ENCODE data around the gene ADAM17.

ADAM17 gene

GRCh38 chr2:9461079-9461478, 94.6 kb downstream of the ADAM17 start:
- TF ChIP-seq CTCF (IDR thresholded peaks at IDR 0.05): no peak
- H3K9me3 ChIP-seq (ENCODE audit: control insufficient read depth, low read length): no peaks in the 10 kb centered on the region
- no peaks in the 10 kb centered on the region for H3K4me1 ChIP-seq
- H2AFZ ChIP-seq: no peak overlapping the region
- H3K4me2 ChIP-seq (ENCODE audit: low read length): no peak overlapping the region
- no peak overlapping the region for H3K4me3 ChIP-seq (ENCODE audit: low read depth, low read length)
- no peaks in the 10 kb centered on the region for H3K27me3 ChIP-seq (ENCODE audit: control insufficient read depth, insufficient read depth, low read length)
- no peaks in the 10 kb centered on the region for H3K79me2 ChIP-seq
- H3K27ac ChIP-seq: no peak overlapping the region
- no peaks in the 10 kb centered on the region for H3K36me3 ChIP-seq (ENCODE audit: control insufficient read depth, insufficient read depth, low read length)
- no peak overlapping the region for H3K9ac ChIP-seq

DNA sequence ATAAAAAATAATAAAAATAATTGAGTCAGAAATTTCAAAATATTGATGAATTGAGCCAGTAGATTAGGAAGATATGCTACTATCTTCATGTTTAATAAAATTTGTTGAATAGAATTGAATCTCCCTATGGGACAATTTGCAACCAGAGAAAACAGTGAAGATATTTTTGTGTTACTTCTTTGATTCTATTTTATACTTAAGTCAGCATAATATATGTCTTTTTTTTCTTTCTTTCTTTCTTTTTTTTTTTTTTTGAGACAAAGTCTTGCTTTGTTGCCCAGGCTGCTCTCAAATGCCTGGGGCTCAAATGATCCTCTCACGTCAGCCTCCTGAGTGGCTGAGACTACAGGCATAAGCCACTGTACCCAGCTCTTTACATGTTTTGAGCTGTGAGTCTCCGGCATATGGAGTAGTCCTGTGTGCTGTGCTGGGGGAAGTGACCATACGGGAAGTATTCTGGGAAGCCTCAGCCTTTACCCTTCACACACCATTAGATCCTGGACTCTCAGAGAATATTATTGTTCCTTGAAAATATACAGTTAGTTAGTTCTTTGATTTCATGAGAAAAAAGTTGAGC, 95.1 kb downstream of the ADAM17 start:
- H3K9ac ChIP-seq: no peak overlapping the region
- no peaks in the 10 kb centered on the region for H3K27me3 ChIP-seq (ENCODE audit: control insufficient read depth, insufficient read depth, low read length)
- no peak overlapping the region for H3K4me2 ChIP-seq (ENCODE audit: low read length)
- no peaks in the 10 kb centered on the region for H3K36me3 ChIP-seq (ENCODE audit: control insufficient read depth, insufficient read depth, low read length)
- H3K4me3 ChIP-seq (ENCODE audit: low read depth, low read length): no peak overlapping the region
- no peaks in the 10 kb centered on the region for H3K9me3 ChIP-seq (ENCODE audit: control insufficient read depth, low read length)
- no peaks in the 10 kb centered on the region for H3K79me2 ChIP-seq
- no peak for TF ChIP-seq CTCF (IDR thresholded peaks at IDR 0.05)
- H3K27ac ChIP-seq: no peak overlapping the region
- H2AFZ ChIP-seq: no peak overlapping the region
- H3K4me1 ChIP-seq: no peaks in the 10 kb centered on the region

- Histone ChIP-seq H3K27ac (no peak overlapping the region), H3K4me3 (ENCODE audit: low read depth, low read length) (no peak overlapping the region), H3K27me3 (ENCODE audit: control insufficient read depth, insufficient read depth, low read length) (no peaks in the 10 kb centered on the region), H3K36me3 (ENCODE audit: control insufficient read depth, insufficient read depth, low read length) (no peaks in the 10 kb centered on the region), H3K79me2 (no peaks in the 10 kb centered on the region), H3K9ac (no peak overlapping the region), H3K9me3 (ENCODE audit: control insufficient read depth, low read length) (no peaks in the 10 kb centered on the region), H2AFZ (no peak overlapping the region), H3K4me2 (ENCODE audit: low read length) (no peak overlapping the region), H3K4me1 (no peaks in the 10 kb centered on the region)
- TF ChIP-seq CTCF (IDR thresholded peaks at IDR 0.05): no peak
These were observed 104.4 kb downstream of the ADAM17 start for GRCh38 chr2:9451231-9451630.

- Histone ChIP-seq H3K27me3 (ENCODE audit: control insufficient read depth, insufficient read depth, low read length) (no peaks in the 10 kb centered on the region), H3K36me3 (ENCODE audit: control insufficient read depth, insufficient read depth, low read length) (no peaks in the 10 kb centered on the region), H3K27ac (no peak overlapping the region), H3K4me1 (no peaks in the 10 kb centered on the region), H3K9me3 (ENCODE audit: control insufficient read depth, low read length) (no peaks in the 10 kb centered on the region), H3K9ac (no peak overlapping the region), H3K4me3 (ENCODE audit: low read depth, low read length) (no peak overlapping the region), H3K4me2 (ENCODE audit: low read length) (no peak overlapping the region), H2AFZ (no peak overlapping the region), H3K79me2 (no peaks in the 10 kb centered on the region)
- TF ChIP-seq CTCF (IDR thresholded peaks at IDR 0.05): no peak
These were observed 110.5 kb downstream of the ADAM17 start for GRCh38 chr2:9445089-9445488.

DNA sequence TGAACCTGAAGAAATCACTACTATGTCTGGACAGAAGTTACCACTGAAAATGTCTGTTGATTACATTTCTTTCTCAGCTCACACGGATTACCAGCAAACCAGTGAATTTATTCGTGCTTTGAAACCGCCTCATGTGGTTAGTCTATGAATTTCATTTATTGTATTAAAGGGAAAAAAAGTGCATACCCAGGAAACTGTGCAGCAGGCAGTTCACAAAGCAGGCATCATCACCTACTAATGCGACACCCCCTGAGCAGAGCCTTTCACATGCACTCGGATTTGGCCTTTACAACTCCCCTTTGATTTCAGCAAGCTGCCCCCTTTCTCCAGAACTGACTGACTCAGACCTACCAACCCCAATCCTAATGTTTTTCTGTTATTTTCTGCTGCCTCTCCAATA, 112.1 kb downstream of the ADAM17 start:
- no peak overlapping the region for H3K27ac ChIP-seq
- H3K9ac ChIP-seq: no peak overlapping the region
- no peaks in the 10 kb centered on the region for H3K4me1 ChIP-seq
- no peaks in the 10 kb centered on the region for H3K36me3 ChIP-seq (ENCODE audit: control insufficient read depth, insufficient read depth, low read length)
- H3K79me2 ChIP-seq: no peaks in the 10 kb centered on the region
- no peak overlapping the region for H3K4me2 ChIP-seq (ENCODE audit: low read length)
- no peaks in the 10 kb centered on the region for H3K9me3 ChIP-seq (ENCODE audit: control insufficient read depth, low read length)
- no peak for TF ChIP-seq CTCF (IDR thresholded peaks at IDR 0.05)
- H3K27me3 ChIP-seq (ENCODE audit: control insufficient read depth, insufficient read depth, low read length): no peaks in the 10 kb centered on the region
- no peak overlapping the region for H2AFZ ChIP-seq
- H3K4me3 ChIP-seq (ENCODE audit: low read depth, low read length): no peak overlapping the region
